Measurements from ENCODE around the gene NIPAL4. TPM values are rescaled to one million over a fixed set of nuclear protein-coding genes. Genes with fewer than 3 reads are reported as not detected.
"Not testable (repeated sequence)": the region's sequence is repeated elsewhere in the genome, so short reads cannot be mapped to it uniquely, and the experiment has no call there.

Gene NIPAL4
- polyA plus RNA-seq (2013, experiment 1 of 2; ENCODE audit: insufficient read length): 2.4 TPM
- polyA plus RNA-seq (2013, experiment 2 of 2; ENCODE audit: insufficient read length): 2.3 TPM

DNA sequence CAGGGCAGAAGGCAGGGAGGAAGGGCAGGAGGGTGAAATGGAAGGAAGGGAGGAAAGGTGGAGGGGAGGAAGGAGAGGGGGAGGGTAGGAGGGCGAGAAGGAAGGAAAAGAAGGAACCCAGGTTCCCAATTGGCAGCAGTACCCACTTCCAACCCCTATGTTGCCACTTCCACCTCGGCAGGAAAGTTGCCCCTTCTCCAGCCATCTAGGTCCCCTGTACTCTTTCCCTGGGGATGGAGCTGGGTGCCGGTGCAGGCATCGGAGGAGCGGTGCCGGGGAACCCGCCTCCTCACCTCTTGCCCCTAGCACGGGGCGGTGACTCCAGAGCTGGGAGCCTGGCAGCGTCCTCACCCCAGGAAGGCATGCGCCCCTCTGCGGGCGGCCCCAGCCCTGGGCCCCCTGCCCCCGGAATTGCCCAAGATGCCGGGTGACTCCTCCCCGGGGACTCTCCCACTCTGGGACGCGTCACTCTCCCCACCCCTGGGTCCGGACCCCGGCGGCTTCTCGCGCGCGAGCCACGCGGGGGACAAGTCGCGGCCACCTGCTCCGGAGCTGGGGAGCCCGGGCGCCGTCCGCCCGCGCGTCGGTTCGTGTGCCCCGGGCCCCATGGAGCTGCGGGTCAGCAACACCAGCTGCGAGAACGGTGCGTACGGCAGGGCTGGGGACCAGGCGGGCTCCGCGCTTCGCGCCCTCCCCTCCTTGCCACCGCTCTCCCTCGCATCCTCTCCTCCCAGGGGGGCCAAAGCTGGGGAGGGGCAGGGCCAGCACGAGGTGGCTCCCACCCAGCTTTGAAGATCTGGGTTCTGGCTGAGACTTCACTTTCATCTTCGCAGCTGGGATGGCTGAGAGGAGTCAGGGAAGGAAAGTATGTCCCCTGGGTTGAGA, at the start of gene NIPAL4:
NIPAL4 (plus strand) TSS at position 499 of the 885 bp plus-strand sequence; CDS start at position 607, 108 bp downstream.
- DNase-seq: no peak

DNA sequence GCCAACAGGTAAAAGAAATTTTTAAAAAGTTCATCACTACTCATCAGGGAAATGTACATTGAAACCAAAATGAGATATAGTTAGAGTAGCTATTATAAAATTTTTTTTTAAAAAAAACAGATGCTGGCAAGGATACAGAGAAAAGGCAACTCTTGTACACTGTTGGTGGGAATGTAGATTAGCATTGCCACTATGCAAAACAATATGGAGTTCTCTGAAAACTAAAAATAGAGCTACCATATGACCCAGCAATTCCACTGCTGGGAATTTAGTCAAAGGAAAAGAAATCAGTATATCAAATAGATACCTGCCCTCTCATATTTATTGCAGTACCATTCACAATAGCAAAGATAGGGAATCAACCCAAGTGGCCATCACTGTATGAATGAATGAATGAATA, 44.2 kb upstream of the NIPAL4 start:
- DNase-seq: no peak

DNA sequence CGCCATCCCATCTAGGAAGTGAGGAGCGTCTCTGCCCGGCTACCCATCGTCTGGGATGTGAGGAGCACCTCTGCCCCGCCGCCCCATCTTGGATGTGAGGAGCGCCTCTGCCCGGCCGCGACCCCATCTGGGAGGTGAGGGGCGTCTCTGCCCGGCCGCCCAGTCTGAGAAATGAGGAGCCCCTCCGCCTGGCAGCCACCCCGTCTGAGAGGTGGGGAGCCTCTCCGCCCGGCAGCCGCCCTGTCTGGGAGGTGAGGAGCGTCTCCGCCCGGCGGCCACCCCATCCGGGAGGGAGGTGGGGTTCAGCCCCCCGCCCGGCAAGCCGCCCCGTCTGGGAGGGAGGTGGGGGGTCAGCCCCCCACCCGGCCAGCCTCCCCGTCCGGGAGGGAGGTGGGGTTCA, 40.5 kb upstream of the NIPAL4 start:
- not testable (repeated sequence) for DNase-seq

DNA sequence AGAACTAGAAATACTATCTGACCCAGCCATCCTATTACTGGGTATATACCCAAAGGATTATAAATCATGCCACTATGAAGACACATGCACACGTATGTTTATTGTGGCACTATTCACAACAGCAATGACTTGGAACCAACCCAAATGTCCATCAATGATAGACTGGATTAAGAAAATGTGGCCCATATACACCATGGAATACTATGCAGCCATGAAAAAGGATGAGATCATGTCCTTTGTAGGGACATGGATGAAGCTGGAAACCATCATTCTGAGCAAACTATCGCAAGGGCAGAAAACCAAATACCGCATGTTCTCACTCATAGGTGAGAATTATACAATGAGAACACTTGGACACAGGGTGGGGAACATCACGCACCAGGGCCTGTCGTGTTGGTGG, 30.1 kb upstream of the NIPAL4 start:
- DNase-seq: not testable (repeated sequence)

DNA sequence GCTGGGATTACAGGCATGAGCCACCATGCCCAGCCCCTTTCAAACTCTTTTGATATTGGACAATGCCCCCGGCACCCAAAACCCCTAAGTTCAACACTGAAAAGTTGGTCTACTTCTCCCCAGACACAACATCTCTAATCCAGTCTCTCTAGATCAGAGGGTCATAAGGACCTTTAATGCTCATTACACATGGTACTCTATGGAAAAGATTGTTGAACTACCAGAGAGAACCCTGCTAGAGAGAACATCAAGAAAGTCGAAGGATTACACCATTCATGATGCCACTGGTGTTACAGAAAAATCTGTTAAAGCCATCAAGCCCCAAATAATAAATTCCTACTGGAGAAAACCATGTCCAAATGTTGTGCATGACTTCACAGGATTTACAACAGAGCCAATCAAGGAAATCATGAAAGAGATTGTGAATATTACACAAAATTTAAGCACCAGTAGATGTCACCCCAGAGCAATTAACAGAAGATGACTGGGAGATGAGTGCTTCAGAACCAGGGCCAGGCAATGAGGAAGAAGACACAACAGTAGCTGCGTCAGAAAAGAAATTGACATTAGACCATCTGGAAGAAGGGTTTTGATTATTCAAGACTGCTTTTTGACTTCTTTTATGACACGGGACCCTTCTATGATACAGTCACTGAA, 28.3 kb upstream of the NIPAL4 start:
- peak; percentile 81 for DNase-seq

DNA sequence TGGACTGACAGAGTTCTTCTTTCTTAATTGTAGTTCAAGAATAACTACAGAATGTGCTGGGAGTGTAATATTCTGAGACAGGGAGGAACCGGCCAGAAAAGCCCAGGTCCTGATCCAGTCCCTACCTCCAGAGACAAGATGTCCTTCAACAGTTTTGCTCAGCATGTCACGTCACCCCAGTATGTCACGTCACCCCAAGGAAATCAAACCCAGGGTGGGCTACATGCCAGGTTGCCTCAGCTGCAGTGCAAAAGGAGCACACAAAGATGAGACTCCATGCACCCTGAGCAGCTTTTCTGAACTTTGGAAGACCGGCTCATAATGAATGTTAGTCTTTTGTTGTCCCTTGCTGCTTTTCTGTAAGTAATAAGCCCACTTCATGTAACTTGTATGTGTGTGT, 25.9 kb upstream of the NIPAL4 start:
- no peak for DNase-seq

DNA sequence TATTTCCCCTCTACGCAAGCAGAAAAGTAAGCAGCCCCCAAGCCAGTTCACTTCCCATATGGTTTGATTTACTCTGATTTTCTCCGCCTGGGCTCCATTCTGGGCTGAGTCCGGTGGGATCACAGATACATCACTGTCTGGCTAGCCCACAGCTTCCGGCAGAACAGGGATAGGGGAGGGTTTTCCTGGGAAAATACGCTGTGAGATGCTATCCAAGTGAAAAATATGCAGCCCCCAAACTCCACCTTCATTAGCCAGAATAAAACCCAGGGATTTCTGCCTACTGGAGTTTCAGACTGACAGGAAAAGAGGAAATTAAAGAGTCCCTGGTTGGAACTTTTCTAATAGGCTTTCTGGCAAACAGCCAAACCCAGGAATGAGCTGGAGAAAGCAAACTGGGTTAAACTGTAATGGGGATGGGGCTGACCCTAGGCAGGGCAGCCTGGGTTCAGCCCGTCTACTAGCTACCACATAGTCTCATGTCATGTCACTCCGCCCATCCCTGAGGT, 16.9 kb upstream of the NIPAL4 start:
- DNase-seq: peak; percentile 75

DNA sequence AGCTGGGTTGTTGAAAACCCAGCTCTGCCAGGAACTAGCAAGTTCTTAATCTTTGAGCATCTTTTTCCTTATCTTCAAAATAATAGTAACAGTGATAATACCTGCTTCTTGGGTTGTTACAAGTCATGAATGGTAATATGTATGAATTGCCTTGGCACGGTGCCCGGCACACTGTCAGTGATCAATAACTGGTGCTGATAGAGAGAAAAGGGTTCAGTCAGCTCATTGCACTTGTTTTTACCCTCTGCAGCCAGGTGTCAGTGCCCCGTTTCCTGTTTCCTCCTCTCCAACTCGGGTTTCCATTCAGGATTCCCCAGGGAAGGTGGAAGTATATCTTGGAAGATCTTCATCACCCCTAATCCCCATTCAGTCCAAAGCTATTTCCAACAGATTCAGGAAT, 15.8 kb upstream of the NIPAL4 start:
- no peak for DNase-seq

DNA sequence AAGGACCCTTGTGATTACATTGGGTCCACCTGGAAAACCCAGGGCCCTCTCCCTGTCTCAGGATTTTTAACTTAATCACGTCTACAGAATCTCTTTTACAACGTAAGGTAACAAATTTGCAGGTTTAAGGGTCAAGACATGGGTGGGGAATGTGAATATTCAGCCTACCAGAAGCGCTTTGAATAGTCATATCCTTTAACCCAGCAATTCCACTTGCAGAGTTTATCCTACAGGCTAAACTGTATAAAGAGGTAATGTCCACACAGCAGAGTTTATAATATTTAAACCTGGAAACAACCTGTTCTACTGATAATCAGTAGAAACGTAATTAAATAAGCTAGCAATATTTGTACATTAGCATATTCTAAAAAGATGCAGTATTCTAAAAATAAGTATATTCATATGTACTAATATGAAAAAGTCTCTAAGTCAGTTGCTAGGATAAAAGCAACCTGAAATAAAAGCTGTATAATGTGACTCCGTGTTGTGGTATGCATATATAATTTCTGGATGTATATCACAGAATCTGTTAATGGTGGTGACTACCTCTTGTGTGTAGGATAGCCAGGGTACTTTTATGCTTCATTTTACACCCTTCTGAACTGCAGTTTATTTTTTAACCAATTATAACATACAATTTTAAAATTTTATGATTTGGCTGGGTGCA, 14.1 kb upstream of the NIPAL4 start:
- no peak for DNase-seq

DNA sequence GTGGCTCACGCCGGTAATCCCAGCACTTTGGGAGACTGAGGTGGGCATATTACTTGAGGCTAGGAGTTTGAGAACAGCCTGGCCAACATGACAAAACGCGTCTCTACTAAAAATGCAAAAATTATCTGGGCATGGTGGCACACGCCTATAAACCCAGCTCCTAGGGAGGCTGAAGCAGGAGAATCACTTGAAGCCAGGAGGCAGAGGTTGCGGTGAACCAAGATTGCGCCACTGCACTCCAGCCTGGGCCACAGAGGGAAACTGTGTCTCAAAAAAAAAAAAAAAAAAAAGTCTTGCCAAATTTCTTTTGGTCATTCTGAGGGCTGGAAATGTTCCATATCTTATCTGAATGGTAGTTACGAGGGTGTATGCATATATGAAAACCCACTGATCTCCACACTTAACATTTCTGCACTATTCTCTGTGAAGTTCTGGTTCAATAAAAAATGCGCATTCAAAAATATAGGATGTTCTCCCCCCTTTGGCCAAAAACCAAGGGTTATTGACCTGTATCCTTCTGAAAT, 13.5 kb upstream of the NIPAL4 start:
- no peak for DNase-seq

DNA sequence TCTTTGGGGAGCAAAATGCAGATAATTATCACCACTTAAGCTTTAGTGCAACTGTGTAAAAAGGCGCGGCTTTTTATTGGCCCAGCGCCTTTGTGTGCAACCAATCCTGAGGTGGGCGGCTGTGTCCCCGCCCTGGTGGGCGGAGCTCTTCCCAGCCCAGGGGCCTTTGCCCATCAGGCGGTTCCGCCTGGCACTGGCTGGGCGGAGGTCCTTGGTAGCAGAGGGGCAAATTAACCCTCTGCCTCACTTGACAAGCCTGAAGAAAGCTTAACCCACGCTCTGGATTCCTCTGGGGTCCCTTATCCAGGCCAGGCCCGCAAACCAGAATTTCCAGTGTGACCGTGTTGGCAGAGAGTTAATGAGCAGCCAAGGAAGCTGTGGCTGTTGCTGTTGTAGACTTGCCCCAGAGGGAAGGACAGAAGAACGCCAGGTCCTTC, 12.8 kb upstream of the NIPAL4 start:
- no peak for DNase-seq

DNA sequence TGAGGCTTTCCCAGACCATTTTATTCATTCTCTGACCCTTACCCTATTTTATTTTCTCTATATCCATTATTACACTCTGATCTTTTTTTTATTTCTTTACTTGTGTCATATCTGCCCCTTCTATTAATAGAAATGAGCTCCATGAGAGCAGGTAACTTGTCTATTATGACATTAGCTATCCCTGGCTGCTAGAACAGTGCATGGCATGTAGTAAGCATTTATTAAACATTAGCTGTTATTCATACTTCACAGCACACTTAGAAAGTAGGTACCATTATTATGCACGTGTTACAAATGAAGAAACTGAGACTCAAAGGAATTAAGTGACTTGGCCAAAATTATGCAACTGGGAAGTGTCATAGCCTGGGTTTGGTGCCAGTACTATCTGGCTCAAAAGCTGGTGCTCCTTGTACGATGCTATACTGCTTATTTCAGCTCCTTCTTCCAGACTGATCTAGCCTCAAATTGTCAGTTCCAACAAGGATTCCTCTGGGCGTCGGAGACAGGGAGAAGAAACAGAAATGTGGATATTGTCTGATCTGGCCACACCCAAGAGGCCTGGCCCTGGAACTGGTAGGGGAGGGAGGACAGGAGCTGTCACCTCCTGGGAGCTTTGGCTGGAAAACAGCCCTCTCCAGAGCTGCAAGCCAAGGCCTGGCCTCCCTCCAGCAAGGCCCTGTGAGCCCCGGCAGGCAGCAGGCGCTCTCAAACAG, 10.8 kb upstream of the NIPAL4 start:
- no peak for DNase-seq

DNA sequence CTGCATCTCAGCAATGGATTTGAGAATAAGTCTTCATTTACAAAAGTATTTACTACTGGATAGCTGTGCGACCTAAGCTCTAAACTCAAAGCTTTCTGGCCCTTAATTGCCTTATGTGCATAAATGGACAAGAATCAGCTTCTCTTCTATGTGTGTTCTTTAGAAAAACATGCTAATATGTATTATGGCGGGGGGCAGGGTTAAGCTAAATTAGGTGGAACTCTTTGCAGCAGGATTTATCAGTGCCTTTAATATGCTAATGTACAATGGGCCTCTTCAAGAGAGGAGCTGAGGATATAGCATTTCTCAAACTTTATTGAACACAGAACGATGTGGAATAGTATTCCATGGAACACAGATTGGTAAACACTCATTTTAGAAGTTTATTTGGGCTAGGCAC, 10.0 kb upstream of the NIPAL4 start:
- no peak for DNase-seq

DNA sequence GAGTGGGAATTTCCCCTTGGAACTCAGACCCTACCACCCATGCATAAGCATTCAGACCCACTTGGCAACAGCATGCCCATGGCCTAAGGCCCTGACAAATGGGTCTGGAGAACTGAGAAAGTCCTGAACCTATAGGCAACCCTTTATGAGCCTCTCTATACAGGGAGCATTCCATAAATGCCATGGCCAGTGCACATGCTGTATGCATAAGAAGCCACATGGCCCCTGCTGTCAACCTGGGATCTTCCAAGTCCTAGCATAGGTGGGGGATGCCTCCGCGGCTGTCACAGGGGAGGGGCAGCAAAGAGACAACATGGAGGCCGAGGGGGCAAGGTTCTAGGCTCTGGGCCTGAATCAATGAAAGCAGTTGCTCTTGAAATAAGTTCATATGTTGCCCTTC, 8.2 kb upstream of the NIPAL4 start:
- DNase-seq: no peak

DNA sequence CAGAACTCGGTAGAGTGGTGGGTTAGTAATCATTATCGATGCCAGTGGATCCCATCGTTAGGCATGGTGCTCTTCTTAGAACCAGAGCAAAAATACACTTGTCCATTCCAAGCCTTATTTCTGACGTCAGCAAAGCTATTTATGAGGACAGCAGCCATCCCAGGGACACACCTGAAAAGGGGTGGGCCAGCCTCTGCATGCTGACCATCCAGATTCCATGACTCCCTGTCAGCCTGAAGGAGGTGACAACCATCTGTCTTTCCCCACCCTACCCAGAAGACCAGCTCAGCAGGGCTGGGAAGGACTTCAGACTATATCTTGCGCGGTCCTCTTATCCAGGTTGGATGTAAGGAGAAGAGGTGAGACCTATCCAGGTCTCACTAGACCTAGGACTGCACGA, 5.7 kb upstream of the NIPAL4 start:
- no peak for DNase-seq

DNA sequence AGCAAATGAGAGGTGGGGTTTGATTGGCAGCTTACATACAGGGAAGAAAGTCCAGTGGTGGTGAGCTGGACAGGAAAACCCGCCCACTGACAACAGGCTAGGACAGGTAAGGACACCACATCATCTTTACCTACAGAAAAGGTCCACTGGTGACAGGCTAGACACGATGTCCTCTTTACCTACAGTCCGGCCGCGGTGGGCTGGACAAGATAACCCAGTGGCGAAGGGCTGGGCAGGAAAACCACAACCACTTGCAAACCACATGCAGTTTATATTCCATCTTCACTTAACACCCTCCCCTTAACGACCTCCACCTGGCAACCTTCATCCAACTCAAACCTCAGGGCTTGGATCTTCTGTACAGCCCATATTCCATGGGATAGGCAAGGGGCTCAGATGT, 5.0 kb upstream of the NIPAL4 start:
- no peak for DNase-seq

DNA sequence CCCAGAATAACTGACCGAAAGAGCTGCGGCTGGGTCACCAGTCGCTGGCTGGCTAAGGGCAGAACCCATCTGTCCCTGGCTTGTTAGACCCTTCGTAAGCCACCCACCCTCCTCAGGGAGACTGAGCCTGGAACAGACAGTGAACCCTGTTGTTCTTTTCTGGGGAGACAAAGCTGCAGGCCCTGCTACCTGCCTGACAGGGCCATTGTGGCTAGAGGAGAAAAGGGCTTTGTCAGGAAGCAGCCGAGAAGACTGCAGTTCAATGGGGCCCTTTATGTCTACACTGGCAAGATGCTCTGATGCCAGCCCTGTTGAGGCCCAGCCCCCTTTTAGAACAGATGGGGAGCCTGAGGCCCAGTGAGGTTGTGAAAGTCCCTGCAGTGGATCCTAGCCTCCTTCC, 3.7 kb upstream of the NIPAL4 start:
- no peak for DNase-seq

DNA sequence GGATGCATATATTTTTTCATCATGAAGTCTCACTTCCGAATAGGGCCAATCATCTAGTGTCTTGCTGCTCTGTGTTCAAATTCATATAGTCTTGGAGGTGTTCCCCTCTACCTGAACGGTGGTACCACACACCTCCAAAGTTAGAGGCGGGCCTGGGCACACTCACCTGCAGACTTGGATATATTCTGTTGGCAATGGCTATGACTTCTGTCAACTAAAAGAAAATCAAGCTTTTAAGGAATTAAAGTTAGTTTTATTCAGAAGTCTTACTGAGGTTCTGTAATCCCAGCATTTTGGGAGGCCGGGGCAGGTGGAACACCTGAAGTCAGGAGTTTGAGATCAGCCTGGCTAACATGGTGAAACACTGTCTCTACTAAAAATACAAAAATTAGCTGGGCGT, 2.6 kb upstream of the NIPAL4 start:
- DNase-seq: no peak

DNA sequence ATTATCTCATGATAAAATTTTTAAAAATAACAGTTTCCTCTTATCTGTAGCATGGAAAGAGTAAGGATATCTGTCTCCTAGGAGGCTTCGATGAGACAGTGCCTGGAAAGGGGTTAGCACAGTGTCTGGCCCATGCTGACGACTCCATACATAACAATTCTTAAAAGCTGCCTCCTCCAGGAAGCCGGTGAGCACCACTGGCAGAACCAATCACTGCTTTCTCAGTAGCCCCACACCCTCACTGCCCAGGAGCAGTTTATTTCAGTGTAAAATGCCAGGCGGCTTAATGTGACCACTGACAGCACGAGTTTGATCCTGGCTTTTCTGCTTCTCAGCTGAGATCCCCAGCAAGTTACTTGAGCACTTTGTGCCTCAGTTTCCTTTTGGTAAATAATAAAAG, 1.2 kb upstream of the NIPAL4 start:
- DNase-seq: no peak

DNA sequence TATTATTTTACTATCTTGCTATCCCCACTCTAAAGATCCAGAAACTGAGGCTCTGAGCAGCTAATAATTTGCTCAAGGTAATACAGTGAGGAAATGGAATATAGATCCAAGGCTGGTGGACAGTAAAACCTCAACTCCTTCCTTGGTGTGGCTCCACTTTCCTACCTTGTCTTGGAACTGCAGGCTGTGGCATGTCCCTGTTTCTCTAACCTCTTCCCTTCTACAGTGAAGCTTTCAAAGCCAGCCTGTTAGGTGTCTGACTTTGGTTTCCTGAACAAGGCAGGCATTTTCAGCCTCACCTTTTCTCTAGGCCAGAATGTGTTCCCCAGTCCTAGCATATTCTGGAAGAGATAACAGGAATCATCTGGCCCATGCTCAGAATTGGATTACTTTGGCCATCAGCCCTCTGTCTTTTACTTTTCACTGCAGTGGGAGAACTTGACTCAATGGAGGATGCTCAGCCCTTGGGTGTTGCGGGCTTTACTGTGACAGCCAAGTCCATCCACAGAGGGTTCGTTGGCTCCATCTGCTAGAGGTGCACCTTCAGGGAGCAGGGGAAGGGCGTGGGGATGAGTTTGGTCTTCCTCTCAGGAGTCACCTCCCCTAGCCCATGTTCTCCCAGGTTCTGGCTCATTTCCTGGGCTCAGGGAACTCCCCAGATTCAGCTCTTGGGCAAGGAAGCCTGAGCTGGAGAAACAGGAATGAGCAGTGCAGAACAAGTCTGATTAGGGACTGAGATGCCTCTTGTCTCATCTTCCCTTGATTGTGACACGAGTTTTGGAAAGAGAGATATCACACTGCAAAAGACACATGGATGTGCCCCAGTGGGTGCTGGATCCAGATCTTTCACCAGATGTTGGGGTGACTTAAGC, 1.1 kb downstream of the NIPAL4 start:
- no peak for DNase-seq

DNA sequence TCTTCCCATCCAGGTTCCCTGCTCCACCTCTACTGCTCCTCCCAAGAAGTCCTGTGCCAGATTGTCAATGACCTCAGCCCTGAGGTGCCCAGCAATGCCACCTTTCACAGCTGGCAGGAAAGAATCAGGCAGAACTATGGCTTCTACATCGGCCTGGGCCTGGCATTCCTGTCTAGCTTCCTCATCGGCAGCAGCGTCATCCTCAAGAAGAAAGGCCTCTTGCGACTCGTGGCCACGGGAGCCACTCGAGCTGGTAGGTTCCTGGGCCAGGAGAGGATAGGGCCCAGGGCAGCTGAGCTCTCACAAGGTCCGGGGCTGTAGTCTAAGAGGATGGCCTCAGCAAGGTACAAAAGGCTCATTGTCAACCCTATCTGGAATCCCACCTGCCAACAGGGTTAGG, 3.1 kb downstream of the NIPAL4 start:
- DNase-seq: no peak

Measured in fibroblast of skin of scalp (primary cell).